ENCODE data around the gene DHX16.
"Not testable (repeated sequence)": the region's sequence is repeated elsewhere in the genome, so short reads cannot be mapped to it uniquely, and the experiment has no call there.

DHX16 gene

DNA sequence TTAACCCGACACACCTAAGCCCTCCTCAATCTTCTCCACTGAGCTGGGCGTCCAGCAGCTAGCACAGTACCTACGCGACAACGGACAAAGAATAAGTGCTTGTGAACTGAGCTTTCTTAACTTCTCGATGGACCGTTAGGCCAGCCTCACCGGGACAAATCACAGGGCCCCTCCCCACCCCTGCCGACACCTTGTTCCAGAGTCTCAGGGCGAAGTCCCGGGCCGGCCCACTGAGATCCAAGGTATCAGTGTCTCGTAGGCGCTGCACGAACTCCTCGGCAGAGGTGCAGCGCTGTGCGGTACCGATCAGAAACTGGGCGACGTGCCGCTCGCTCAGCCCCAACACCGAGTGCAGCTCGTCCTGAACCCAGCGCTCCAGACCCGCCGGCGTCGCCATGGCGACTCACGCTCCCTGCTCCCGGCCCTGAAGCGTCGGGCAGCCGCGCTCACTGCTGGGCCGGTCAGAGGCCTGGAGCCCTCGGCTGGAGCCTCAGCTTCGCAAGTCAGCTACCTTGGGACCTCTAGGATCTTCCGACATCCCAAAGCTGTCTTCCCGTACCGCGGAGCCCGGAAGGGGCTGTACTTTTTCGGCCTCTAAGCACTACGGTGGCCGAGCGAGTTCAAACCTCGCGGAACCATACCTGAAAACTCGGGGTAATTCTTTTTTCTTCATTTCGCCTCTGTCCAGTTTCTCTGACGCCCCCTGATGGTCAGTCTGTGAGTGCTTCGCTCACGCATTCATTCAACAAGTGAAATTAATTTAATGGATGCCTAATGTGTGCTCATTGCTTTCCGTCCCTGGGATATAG lies at the start of gene DHX16:
DHX16 (minus strand) TSS at position 562 of the 809 bp plus-strand sequence; CDS start at position 397, 165 bp downstream.
- DNase-seq (ENCODE audit: low read depth in 2 of 2): peak; percentile 83 to 85

DNA sequence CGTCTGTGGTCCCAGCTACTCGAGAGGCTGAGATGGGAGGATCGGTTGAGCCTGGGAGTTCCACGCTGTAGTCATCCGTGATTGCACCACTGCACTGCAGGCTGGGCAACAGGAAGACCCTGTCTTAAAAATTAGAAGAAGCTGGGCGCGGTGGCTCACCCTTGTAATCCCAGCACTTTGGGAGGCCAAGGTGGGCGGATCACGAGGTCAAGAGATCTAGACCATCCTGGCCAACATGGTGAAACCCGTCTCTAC lies 49.1 kb upstream of the DHX16 start:
- not testable (repeated sequence) for DNase-seq (ENCODE audit: low read depth in 2 of 2)

DNA sequence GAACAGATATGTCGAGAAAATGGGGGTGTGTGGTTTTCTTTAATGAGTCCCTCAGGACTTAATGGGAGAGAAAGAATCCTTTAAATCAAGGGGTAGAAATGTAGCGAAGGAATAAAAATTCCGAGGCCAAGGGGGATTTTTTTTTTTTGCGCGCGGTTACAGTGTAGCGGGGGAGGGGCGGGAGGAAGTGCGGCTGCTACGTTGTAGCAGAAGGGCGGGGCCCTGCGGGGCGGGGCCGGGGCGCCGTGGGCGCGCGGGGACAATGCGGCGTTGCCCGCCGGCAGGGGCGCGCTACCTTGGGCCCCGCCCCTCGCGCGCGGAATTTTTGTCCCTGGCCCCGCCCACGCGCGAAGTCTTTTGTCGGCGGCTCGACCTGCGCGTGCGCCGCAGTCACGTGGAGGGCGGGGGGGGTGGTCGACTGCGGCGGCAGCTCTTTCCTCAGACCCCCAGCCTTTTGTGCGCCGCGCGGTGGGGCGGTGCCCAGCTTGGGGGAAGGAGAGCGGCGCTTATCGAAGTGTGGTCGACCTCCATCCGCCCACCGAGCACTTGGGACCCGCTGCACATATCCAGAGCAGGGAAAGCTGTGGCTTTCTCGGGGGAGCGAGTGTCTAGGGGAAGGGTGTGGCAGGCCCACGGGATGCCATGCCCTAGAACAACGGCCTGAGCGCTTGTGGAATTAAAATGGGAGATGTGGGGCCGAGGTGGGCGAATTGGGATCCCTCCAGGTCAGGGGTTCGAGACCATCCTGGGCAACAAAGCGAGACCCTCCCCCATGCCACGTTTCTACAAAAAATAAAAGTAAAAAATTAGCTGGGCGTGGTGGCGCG lies 48.6 kb upstream of the DHX16 start:
- peak; percentile 92 to 94 for DNase-seq (ENCODE audit: low read depth in 2 of 2)

DNA sequence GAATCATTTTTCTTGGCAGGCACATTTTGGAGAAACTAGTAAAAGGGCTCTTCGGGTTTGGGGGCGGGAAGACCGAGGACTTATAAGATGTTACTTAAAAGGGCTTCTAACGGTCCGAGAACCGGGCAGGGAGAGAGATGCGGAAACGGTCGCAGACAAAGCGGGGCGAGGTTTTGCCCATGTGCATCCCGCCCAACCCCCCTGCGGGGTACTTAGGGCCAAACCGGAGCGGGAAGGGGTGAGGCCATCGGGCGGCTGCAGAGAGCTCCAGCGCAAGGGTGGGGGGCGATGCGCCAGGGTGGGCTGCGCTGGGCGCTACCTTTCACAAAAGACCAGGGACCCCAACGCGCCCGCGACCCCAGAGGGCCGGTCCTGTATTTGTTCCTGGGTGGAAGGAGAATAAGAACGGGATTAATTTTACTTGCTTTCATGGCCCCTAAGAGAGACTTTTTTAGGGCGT lies 48.0 kb upstream of the DHX16 start:
- no peak for DNase-seq (ENCODE audit: low read depth in 2 of 2)

DNA sequence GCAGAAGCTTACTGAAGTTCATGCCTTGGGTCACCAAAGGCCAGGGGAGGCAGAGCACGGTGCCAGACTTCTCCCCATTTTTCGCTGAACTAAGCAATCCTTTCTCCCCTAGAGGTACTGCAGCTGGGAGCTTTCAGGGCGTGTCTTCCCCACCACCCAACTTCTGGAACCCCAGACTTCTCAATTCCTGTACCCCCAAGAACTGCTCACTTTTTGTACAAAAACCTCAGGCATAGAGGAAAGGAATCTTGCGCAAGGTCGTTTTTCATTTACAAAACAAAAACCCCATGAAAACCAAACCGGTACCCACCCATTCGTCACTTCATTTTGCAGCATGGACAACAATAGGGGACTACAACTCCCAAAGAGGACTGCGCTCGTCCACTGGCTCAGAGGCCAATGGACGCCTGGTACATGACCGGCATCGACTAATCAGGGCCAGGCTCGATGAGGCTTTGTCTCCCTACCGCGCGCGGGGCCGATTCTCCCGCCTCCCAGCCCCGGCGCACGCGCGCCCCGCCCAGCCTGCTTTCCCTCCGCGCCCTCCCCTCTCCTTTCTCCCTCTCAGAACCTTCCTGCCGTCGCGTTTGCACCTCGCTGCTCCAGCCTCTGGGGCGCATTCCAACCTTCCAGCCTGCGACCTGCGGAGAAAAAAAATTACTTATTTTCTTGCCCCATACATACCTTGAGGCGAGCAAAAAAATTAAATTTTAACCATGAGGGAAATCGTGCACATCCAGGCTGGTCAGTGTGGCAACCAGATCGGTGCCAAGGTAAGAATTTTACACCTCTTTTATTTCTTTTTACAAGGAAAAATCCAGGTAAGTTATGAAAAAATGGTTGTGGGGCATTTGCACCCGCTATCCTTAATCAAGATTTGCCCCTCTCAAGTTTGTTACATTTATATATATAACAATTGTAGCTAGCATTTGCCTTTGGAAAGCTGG lies 47.3 kb upstream of the DHX16 start, which contains the start of gene TUBB:
TUBB (plus strand) TSS at position 562 of the 947 bp plus-strand sequence; CDS start at position 717, 155 bp downstream.
- DNase-seq (ENCODE audit: low read depth in 2 of 2): peak; percentile 94

DNA sequence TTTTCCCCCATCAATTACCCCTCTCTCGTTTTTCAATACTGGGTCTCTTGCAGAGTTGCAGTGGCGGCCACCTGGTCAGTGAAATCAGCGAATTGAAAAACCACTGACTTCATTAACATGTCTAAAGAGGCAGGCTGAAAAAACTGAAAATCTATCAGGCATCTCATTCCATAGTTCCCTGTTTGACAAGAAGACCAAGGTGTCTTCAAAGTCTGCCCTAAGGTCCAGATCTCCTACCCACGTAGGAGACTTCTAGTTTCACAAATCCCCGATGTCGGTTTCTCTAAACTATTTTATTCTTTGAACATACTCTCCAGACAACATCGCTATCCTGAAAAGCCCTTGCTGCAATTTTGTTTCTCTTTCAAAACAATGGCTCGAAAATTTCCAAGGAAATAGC lies 46.5 kb upstream of the DHX16 start:
- no peak for DNase-seq (ENCODE audit: low read depth in 2 of 2)

DNA sequence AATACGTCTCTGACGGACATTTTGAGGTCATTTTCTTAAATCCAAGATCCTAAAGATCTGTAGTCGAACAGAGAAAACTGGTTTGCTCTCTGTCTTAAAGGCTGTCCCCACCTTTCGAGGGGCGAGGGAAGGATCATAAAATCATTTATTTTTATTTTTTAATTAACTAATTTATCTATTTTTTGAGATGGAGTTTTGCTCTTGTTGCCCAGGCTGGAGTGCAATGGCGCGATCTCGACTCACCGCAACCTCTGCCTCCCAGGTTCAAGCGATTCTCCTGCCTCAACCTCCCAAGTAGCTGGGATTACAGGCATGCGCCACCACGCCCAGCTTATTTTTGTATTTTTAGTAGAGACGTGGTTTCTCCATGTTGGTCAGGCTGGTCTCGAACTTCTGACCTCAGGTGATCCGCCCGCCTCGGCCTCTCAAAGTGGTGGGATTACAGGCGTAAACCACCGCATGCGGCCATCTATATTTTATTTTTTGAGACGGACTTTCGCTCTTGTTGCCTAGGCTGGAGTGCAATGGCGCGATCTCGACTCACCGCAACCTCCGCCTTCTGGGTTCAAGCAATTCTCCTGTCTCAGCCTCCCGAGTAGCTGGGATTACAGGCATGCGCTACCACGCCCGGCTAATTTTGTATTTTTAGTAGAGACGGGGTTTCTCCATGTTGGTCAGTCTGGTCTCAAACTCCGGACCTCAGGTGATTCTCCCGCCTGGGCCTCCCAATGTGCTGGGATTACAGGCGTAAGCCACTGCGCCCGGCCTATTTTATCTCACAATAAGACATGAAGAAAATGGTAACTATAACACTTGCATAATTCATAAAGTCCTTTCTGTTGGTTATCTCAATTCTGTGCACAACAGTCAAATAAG lies 45.3 kb upstream of the DHX16 start:
- not testable (repeated sequence) for DNase-seq (ENCODE audit: low read depth in 2 of 2)

DNA sequence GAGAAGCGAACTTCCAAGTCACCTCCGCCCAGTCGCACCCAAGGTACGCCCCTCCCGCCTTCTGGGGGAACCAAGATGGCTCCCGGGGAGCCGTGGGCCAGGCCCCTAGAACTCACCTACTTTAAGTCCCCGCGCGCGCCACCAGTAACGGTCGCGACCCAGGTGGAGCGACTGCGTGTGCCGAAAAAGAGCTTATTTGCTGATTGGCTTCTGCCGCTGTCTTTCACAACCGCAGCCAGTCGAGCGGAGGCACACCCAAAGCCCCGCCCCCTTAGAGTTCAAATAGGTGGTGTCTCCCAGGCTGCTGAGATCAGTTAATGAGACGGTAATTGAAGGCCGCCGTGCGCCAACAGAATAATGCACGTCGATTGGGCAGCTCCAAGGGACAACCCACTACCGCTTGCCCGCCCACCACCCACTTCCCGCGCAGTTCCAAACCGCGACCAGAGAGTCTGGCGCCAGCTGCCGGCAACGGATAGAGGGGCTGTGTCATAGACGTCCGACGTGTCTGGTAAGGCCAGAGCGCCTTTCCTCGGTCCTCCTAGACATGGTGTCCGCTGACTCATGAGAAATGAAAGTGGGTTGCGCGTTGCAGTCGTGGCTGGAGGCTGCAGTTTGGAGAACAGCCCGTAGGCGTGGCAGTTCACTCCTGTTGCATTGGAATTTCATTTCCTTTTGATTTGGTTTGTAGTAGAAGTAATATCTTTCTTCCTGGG lies 44.5 kb upstream of the DHX16 start, which contains the start of gene MDC1:
MDC1 (minus strand) TSS at position 153 of the 716 bp plus-strand sequence. CDS start 2,106 bp downstream, outside the sequence.
- DNase-seq (ENCODE audit: low read depth in 2 of 2): peak; percentile 99 to 100

DNA sequence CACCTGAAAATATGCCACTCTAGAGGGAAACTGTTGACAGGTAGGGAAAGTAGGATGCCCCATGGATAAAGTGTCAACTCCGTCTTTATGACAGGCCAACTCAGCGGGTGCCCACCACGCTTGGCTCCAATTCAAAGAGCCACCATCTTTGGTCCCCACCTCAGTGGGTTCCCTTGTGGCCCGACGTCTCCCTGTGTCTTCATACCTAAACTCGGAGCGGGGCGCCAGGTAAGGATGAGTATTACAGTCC lies 44.0 kb upstream of the DHX16 start:
- DNase-seq (ENCODE audit: low read depth in 2 of 2): no peak

DNA sequence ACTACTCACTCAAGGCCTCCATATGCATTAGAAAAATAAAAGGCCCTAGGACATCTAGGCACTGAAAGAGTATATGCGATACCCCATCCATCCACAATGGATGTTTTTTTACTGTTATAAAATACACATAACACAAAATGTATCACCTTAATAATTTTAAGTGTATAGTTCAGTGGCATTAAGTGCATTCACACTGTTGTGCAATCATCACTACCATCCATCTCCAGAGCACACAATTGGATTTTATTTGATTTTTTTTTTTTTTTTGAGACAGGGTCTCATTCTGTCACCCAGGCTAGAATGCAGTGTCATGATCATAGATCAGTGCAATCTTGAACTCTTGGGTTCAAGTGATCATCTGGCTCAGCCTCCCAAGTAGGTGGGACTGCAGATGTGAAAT lies 41.5 kb upstream of the DHX16 start:
- no peak for DNase-seq (ENCODE audit: low read depth in 2 of 2)

DNA sequence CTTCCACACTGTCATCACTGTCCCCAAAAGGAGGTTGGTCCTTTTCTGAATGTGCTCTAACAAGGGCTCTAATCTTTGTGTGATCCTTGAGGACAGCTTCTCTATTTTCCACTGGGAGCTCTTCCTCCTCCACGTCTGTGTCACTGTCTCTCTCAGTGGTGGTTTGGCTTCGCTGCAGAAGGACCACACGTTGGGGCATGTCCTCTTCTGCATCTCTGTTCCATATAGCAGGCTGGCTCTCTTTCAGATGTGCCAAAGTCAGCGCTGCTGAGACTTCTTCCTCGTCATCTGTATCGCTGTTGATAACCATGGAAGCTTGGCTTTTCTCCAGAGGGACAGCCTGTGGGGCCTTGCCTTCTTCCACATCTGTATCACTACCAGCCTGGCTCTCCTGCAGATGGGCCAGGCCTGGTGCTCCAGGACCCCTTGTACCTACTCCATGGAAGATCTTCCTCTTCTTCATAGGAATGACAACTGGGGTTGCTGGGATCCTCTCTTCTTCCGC lies 39.7 kb upstream of the DHX16 start:
- no peak for DNase-seq (ENCODE audit: low read depth in 2 of 2)

DNA sequence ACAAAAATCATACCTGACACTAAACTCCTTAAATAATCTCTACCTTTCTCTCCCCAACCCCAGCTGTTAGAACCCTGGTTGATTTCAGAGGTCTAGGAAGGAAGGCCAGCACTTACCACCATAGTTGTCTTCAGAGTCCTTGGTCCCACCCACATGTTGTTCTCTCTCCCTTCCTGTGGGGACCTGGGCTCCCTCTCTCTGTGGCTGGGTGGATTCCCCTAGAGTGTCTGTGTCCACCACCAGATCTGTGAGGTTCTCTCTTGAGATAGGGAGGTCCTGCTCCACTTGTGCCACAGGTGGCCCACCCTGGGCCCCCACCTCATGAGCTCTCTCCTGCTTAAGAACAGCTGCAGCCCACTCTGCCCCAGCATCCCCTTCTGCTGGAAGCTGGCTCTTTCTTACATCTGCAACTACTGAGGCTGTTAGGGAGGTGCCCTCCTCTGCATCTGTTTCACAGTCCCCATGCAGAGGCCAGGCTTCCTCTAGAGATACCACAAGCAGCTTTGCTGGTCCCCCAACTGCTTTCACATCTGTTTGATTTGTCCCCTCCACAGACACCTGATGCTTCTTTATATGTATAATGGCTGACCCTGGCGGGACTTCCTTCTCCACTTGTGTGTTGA lies 39.1 kb upstream of the DHX16 start:
- no peak for DNase-seq (ENCODE audit: low read depth in 2 of 2)

DNA sequence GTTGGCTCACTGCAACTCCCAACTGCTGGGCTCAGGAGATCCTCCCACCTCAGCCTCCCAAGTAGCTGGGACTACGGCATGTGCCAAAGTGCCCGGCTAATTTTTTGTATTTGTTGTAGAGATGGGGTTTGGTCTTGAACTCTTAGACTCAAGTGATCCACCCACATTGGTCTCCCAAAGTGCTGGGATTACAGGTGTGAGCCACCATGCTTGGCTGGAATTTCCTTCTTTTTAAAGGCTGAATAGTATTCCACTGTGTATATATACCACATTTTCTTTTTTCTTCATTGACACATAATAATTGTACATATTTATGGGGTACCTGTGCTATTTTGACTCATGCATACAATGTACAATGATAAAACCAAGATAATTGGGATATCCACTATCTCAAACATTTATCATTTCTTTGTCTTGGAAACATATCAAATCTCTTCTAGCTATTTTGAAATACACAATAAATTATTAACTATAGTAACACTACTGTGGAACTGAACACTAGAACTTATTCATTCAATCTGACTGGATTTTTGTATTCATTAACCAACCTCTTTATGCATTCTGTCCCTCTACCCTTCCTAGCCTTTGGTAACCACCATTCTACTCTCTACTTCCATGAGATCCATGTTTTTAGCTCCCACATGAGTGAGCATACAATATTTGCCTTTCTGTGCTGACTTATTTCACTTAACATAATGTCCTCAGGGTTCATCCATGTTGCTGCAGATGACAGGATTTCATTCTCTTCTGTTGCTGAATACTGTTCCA lies 36.5 kb upstream of the DHX16 start:
- DNase-seq (ENCODE audit: low read depth in 2 of 2): no peak

DNA sequence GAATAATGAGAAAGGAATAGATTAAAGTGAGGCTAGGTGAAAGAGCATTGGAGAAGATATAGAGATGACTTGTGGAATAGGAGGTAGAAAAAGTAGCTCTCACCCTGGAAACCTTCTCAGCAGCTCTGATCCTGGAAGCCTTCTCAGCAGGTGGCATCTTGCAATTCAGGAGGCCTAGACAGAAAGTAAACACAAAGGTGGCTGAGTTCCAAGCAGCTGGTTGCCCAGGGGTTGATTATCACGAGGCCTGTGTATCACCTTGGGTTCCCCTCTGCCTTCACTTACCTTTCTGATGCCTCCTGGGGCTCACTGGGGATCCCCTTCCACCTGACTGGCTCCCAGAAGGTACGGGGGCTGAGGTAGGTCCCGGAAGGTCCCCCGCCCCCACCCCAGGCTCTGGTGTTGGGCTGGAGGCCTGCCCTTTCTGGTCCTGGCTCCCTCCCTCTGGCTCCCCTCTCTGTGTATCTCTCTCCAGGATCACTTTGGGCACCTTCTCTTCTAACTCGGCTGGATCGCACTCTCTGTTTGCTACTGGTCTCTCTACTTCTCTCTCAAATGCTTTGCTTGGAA lies 34.6 kb upstream of the DHX16 start:
- DNase-seq (ENCODE audit: low read depth in 2 of 2): no peak

DNA sequence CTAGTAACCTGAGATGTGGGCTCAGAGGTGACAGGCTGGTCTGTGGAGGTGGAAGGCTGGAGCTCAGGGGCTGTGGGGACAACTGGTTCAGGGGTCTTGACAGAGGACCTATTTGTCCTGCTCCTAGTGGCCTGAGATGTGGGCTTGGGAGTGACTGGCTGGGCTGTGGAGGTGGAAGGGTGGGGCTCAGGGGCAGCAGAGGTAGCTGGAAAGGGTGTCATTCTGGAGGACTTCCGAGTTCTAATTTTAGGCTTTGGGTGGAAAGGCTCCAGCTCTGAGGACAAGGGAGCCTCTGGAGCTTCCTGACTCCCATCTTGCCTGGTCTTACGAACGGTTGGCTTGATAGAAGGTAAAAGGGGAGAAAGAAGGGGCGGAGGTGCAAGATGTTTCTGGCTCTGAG lies 32.8 kb upstream of the DHX16 start:
- no peak for DNase-seq (ENCODE audit: low read depth in 2 of 2)

DNA sequence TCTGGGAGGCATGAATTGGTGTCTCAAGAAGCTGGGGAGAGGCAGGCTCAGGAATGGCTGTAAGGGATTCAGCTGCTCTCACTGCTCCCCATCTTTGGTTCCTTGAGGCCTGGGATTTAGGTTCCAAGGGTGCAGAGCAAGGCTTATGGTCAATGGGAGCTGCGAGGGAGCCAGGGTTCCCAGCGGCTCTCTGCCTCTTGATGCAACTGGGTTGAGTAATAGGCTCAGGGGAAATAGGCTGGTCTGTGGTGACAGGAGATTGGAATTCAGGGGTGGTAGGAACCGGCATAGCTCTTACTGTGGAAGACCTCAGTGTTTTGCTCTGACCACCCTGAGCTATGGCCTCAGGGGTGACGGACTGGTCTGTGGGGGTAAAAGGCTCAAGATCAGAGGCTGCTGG lies 31.0 kb upstream of the DHX16 start:
- DNase-seq (ENCODE audit: low read depth in 2 of 2): no peak

DNA sequence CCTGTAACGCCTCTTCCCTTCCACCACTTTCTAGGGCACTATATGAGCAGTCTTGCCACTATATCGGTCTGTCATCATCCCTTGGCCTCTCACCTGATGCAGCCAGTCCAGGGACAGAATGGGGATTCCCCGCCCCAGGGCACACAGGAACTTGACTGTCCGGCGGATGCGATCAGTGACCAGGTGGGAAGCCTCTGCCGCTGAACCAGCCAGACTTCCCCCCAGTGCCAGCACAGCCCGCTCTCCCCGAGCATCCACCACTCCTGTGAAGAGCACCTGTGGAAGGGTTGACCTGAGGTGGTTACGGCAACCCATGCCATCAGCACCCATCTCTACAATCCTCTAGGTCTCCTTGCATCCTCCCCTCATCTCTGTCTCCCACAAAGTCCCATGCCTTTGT lies 30.2 kb upstream of the DHX16 start:
- no peak for DNase-seq (ENCODE audit: low read depth in 2 of 2)

DNA sequence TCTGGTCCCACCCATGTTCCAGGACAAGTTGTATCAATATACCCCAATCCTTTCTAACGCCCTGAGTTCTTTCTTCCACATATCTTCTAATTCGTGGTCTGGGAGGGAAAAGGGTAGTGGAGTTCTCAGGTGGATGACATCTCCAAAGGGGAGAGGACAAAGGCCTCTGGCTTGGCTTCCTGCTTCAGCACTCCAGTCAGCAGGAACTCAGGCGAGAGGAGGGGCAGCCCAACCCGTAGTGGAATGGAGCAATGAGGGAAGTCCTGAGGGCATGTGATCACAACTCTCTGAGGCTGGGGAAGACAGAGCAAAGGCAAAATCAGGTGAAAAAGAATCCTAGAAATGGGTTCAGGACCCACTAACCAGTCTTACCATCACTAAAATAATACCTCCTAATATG lies 27.5 kb upstream of the DHX16 start:
- no peak for DNase-seq (ENCODE audit: low read depth in 2 of 2)

DNA sequence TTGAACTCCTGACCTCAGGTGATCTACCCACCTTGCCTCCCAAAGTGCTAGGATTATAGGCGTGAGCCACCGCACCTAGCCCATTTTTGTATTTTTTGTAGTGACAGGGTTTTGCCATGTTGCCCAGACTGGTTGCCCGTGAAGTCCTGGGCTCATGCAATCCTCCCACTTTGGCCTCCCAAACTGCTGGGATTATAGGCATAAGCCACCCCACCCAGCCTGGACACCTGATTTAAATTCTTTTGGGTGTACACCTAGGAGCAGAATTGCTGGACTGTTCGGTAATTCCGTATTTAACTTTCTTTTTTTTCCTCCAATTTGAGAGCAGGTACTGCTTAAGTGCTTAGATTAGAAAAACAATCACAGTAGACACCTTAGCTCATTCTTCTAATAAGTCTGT lies 23.6 kb upstream of the DHX16 start:
- DNase-seq (ENCODE audit: low read depth in 2 of 2): no peak
